ENCODE measurements around the gene RGS3. TPM values are rescaled to one million over a fixed set of nuclear protein-coding genes. Genes with fewer than 3 reads are reported as not detected.

Gene RGS3
- polyA plus RNA-seq, 3 donors from 2014 or later: 76.9 to 230 (median 90.7) TPM

DNA sequence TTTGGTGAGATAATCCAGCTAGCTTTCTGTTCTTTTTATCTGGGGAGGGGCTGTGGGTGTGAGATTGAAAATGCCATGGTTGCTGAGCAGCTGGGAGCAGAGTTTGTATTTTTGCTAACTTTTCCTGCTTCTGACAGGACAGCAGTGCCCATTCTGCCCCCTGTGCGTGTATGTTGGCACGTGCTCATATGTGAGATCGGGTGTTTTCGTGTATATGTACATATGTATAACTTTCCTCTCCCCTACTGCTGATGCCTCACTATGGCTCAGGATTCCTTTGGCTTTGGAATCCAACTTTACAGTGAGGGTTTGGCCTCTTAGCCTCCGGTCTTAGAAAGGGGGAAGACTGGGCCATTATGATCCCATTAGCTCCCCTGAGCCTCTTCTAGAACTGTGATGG is 38.3 kb downstream of the RGS3 start:
- no peak for DNase-seq
- H3K36me3 Mint-ChIP-seq: no peaks in the 10 kb centered on the region
- peaks cover 12 to 29% of the 10 kb centered on the region in 2 donors for H3K4me1 Mint-ChIP-seq
- H3K27ac Mint-ChIP-seq: peak overlapping the region in 1 of 6 donors; percentile 60
- no peaks in the 10 kb centered on the region for H3K9me3 Mint-ChIP-seq
- H3K27me3 Mint-ChIP-seq (ENCODE audit: low read depth in 3 of 3): peaks cover 0 to 2% (median 2%) of the 10 kb centered on the region in 3 donors
- H3K4me3 Mint-ChIP-seq: no peak overlapping the region

DNA sequence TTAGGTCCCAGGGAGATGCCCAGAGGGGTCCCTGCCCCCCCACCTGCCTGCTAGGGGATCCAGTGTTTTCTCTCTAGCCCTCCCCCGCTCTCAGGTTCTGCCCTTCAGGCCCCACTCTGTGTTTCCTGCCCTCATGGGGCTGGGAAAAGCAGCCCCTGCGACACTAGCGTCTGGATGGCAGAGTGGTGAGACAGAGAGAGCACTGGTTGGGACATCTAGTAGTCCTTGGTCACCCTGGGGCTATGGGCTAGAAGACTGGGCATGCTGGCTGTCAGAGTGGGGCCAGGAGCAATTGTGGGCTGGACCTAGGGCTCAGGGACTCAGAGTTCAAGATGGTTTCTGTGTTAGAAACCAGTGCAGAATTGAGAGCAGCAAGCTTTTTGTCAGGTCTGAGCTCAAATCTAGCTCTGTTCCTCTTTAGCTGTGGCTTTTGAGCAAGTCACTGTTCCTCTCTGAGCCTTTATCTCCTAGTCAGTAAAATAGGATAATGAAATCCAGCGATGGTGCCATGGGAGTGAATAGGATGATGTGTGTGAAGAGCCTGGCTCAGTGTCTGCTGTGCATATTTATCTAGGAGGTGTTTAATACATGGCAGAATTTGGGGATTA is 39.0 kb downstream of the RGS3 start:
- peaks cover 0 to 2% (median 2%) of the 10 kb centered on the region in 3 donors for H3K27me3 Mint-ChIP-seq (ENCODE audit: low read depth in 3 of 3)
- H3K9me3 Mint-ChIP-seq: no peaks in the 10 kb centered on the region
- H3K36me3 Mint-ChIP-seq: no peaks in the 10 kb centered on the region
- no peak overlapping the region for H3K4me3 Mint-ChIP-seq
- peaks cover 14 to 29% of the 10 kb centered on the region in 2 donors for H3K4me1 Mint-ChIP-seq
- peak overlapping the region in 2 of 6 donors; percentile 3 to 80 for H3K27ac Mint-ChIP-seq
- DNase-seq: no peak

DNA sequence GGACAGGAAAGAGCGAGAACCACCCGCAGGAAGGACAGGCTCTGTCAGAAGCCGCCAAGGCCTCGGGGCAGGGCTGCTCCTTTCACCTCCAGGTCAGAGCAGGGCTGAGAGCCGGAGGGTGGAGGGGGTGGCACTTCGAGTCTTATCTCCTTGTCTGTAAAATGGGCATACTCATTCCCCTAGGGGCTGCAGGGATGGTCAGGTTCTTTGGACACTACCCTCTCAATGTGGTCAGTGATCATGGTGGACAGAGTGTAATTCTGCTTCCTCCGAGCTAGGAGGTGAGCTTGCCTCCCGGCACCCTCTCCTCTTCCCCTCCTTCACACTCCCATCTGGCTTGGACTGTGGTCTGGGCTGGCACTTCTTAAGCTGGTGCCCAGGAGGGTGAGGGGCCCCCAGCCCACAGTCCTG is 39.6 kb downstream of the RGS3 start:
- H3K27me3 Mint-ChIP-seq (ENCODE audit: low read depth in 3 of 3): peaks cover 0 to 2% (median 2%) of the 10 kb centered on the region in 3 donors
- H3K9me3 Mint-ChIP-seq: no peaks in the 10 kb centered on the region
- no peaks in the 10 kb centered on the region for H3K36me3 Mint-ChIP-seq
- peak overlapping the region in 2 of 6 donors; percentile 3 to 80 for H3K27ac Mint-ChIP-seq
- no peak overlapping the region for H3K4me3 Mint-ChIP-seq
- peaks cover 16 to 29% of the 10 kb centered on the region in 2 donors for H3K4me1 Mint-ChIP-seq
- no peak for DNase-seq

DNA sequence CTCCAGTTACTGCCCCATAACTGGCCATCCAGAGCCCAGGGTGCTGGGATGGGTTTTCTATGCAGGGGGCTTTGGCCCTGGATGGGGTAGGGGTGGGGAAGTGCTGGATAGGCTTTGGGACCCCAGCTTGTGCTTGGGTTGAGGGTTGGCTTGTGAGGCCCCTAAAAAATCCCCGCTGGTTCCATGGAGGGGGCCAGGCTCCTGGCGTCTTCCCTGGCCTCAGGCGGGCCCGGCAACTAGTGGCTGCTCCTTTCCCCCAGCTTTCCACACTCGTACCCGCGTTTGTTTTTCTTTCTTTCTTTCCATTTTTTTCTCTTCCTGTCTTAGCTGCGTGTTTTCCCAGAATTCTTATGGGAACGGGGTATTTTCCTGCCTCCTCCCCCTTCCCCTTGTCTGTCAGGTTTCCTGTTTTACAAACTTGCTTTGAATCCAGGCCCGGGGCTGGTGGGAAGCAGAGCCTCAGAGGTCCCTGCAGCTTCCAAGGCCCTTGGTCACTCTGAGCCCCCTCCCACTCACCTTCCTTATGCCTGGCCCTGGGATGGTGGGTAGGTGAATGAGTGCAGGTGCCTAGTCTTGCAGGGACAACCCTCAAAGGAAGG is 40.2 kb downstream of the RGS3 start:
- H3K27me3 Mint-ChIP-seq (ENCODE audit: low read depth in 3 of 3): peaks cover 0 to 2% (median 2%) of the 10 kb centered on the region in 3 donors
- DNase-seq: no peak
- H3K4me1 Mint-ChIP-seq: peaks cover 16 to 35% of the 10 kb centered on the region in 2 donors
- no peaks in the 10 kb centered on the region for H3K36me3 Mint-ChIP-seq
- H3K4me3 Mint-ChIP-seq: no peak overlapping the region
- no peaks in the 10 kb centered on the region for H3K9me3 Mint-ChIP-seq
- H3K27ac Mint-ChIP-seq: peak overlapping the region in 1 of 6 donors; percentile 62

DNA sequence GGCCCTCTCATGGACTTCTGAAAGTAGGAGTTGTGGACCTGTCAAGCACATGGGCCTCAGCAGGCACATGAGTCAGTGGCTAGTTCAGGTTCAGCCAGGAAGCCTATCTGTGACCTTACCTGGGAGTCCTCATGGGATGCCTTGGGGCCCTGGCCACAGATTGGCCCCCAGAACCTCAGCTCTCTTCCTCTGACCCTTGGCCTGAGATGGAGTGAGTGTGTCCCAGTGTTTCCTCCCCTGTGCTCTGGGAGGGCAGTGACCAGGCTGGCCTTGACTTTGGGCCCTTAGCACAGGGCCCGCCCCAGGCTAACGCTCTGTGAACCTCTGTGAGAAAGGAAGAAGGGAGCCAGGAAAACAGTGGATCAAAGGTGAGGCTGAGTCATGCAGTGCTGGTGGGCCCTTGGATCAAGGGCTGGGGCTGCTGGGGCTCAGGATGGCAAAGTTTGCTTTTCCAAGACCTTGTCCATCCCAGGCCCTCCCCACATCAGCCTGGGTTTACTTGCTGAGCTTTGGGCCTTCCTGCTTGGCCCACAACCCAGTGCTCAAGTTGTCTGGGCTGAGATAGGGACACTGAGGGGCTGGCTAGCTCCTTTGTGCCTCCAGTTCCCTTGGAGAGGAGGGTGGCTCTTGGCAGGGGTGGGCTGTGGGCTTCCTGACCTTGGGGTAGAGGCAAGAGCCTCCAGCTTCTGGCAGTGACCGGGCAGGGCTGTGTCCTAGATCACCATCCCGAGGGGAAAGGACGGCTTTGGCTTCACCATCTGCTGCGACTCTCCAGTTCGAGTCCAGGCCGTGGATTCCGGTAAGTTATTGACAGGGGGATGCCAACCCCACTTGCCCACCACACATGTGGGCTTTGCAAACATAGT is 41.4 kb downstream of the RGS3 start:
- Mint-ChIP-seq H3K9me3 (no peaks in the 10 kb centered on the region), H3K27ac (peak overlapping the region in 1 of 6 donors; percentile 19), H3K4me3 (no peak overlapping the region), H3K36me3 (no peaks in the 10 kb centered on the region), H3K4me1 (peaks cover 11 to 33% of the 10 kb centered on the region in 2 donors), H3K27me3 (ENCODE audit: low read depth in 3 of 3) (peaks cover 0 to 2% (median 2%) of the 10 kb centered on the region in 3 donors)
- no peak for DNase-seq

DNA sequence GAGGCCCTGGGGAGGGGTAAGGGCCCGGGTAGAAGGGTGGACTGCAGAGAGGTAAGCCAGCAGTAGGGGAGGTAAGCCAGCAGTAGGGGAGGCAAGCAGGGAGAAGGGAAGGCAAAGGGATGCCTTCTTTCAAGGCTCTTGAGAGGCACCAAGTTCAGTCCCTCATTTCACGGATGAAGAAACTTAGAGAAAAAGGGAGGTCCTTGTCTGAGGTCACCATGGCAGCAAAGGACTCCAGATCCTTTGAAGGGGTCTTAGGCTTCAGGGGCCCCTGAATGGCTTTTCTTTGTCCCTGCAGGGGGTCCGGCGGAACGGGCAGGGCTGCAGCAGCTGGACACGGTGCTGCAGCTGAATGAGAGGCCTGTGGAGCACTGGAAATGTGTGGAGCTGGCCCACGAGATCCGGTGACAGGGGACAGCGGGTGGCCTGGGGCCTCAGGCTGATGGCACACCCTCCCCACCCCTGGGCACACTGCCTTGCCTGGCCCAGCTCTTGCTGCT is 42.6 kb downstream of the RGS3 start:
- H3K36me3 Mint-ChIP-seq: no peaks in the 10 kb centered on the region
- no peak overlapping the region for H3K27ac Mint-ChIP-seq
- no peak for DNase-seq
- H3K4me3 Mint-ChIP-seq: no peak overlapping the region
- peaks cover 22 to 43% of the 10 kb centered on the region in 2 donors for H3K4me1 Mint-ChIP-seq
- H3K9me3 Mint-ChIP-seq: no peaks in the 10 kb centered on the region
- peaks cover 0 to 2% (median 2%) of the 10 kb centered on the region in 3 donors for H3K27me3 Mint-ChIP-seq (ENCODE audit: low read depth in 3 of 3)

DNA sequence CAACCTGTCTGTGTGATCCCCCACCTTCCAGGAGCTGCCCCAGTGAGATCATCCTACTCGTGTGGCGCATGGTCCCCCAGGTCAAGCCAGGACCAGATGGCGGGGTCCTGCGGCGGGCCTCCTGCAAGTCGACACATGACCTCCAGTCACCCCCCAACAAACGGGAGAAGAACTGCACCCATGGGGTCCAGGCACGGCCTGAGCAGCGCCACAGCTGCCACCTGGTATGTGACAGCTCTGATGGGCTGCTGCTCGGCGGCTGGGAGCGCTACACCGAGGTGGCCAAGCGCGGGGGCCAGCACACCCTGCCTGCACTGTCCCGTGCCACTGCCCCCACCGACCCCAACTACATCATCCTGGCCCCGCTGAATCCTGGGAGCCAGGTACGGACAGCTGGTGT is 43.7 kb downstream of the RGS3 start:
- no peak overlapping the region for H3K4me3 Mint-ChIP-seq
- H3K27ac Mint-ChIP-seq: no peak overlapping the region
- DNase-seq: no peak
- no peaks in the 10 kb centered on the region for H3K9me3 Mint-ChIP-seq
- H3K27me3 Mint-ChIP-seq (ENCODE audit: low read depth in 3 of 3): peaks cover 1 to 3% (median 1%) of the 10 kb centered on the region in 3 donors
- H3K36me3 Mint-ChIP-seq: no peaks in the 10 kb centered on the region
- peaks cover 33 to 48% of the 10 kb centered on the region in 2 donors for H3K4me1 Mint-ChIP-seq

DNA sequence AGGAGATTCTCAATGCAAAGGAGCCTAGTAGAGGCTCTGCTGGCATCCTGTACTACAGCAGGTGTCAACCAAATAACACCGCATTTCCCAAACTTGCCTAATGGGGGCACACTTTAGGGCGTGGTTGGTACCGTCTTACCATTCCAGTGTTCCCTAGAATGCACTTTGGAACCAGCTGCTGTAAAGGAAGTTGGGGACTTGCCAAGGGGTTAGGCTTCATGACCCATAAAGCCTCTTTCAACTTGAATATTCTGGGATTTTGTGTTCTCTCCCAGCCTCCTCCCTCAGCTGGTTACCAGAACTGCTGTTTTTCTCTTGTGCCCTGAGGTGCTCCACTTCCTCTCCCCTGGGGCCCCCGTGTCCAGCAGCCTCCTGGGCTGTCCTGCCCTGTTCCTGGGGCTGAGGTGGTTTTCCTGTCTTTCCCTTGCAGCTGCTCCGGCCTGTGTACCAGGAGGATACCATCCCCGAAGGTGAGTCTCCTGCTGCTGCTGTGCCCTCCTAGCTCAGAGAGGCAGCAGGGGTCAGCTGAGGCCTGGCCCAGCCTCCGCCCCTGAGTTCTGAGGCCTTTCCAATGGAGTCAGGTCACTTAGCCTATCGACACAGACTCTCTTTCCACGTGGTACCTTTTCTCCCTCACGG is 44.7 kb downstream of the RGS3 start:
- H3K4me3 Mint-ChIP-seq: no peak overlapping the region
- no peak for DNase-seq
- peaks cover 6 to 9% (median 7%) of the 10 kb centered on the region in 3 donors for H3K27me3 Mint-ChIP-seq (ENCODE audit: low read depth in 3 of 3)
- H3K9me3 Mint-ChIP-seq: no peaks in the 10 kb centered on the region
- peaks cover 38 to 50% of the 10 kb centered on the region in 2 donors for H3K4me1 Mint-ChIP-seq
- no peaks in the 10 kb centered on the region for H3K36me3 Mint-ChIP-seq
- H3K27ac Mint-ChIP-seq: peak overlapping the region in 1 of 6 donors; percentile 37

DNA sequence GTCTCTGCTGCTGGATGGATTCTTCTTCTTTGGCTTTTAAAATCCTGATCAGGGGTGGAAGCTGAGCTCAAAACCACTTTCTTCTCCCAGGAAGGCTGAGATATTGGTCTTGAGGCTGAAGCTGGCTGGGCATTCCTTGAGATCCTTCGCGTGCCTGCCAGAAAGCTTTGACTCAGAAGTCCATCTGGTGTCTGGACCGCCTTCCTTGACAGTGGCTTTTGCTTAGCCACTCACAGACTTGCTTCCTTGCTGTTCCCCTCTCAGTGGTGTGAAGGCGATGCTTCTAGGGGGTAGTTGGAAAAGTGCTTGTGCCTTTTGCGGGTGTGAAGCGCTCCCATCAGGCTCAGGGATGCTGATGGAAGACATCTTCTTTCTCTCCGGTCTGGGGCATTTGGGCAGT is 45.9 kb downstream of the RGS3 start:
- no peak for DNase-seq
- H3K4me3 Mint-ChIP-seq: no peak overlapping the region
- no peaks in the 10 kb centered on the region for H3K9me3 Mint-ChIP-seq
- H3K27ac Mint-ChIP-seq: peak overlapping the region in 3 of 6 donors; percentile 40 to 62 (median 55)
- H3K4me1 Mint-ChIP-seq: peaks cover 51 to 59% of the 10 kb centered on the region in 2 donors
- H3K36me3 Mint-ChIP-seq: no peaks in the 10 kb centered on the region
- peaks cover 7 to 13% (median 8%) of the 10 kb centered on the region in 3 donors for H3K27me3 Mint-ChIP-seq (ENCODE audit: low read depth in 3 of 3)

DNA sequence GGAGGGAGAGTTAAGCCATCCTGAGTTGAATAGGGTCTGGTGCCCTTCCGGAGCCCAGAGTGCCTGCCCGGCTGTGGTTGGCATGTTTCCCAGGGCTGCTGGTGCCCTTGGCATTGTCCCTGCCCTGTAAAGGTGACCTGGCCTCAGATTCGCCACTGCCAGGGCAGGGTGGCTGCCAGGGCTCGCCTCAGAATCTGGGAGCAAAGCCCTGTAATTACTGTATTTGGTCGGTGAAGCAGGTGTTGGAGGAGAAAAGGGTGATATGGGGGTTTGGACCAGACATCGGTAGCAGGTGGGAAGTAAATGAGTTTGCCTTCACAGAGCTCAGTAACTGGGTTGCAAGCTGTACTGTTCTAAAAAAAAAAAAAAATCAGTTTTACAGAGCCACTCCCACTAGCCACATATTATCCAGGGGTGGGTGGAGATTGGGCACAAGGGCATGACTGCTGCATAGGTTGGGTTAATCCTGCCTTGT is 47.6 kb downstream of the RGS3 start:
- DNase-seq: no peak
- no peaks in the 10 kb centered on the region for H3K36me3 Mint-ChIP-seq

DNA sequence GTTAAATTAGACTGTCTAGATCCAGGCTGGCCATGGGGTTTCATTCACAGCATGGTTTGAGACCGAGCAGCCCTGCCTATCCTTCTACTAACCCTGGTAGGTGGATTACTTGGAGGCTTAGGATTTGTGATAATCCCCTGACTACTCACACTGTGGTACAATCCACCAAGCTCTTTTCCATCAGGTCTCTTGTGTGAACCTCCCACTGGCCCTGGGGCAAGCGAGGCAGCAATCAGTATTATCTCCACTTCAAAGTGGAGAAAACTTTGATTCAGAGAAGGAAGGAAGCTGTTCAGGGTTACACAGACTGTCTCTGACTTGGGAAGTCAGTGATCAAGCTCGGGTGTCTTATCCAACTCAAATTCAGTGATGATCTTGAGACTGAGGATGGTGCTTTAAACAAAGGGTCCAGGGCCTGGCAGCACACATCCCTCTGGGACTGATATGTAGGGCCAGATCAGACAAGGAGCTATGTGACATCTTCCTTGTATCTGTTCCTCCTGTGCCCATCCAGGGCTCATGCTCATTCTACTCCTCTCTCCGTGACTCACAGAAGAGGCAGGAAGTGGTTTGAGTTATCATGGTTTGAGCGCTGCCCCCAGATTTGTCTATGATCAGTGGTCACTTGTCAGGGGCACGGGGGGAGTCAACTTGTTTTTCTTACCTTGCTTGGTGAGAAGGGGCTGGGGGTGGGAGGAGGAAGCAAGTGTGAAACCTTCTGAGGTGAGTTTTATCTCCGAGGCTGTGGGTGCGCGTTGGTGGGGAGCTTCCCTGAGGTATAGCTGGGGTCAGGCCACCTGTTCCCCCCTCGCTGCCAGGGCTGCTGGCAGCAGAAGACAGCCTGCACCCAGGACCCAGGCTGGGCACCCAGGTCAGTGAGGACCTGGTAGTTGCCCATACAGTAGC is 48.6 kb downstream of the RGS3 start:
- peak; percentile 89 to 90 (median 90) for DNase-seq
- no peaks in the 10 kb centered on the region for H3K36me3 Mint-ChIP-seq
- H3K27me3 Mint-ChIP-seq (ENCODE audit: low read depth in 3 of 3): peaks cover 8 to 18% (median 11%) of the 10 kb centered on the region in 3 donors
- peak overlapping the region; percentile 83 to 95 (median 92) for H3K27ac Mint-ChIP-seq
- H3K4me1 Mint-ChIP-seq: peaks cover 70 to 84% of the 10 kb centered on the region in 2 donors
- peak overlapping the region; percentile 66 to 75 (median 71) for H3K4me3 Mint-ChIP-seq
- H3K9me3 Mint-ChIP-seq: no peaks in the 10 kb centered on the region

More for the DNA sequence above, 47.6 kb downstream of the RGS3 start:
- Mint-ChIP-seq H3K27me3 (ENCODE audit: low read depth in 3 of 3) (peaks cover 7 to 15% (median 8%) of the 10 kb centered on the region in 3 donors), H3K4me1 (peaks cover 62 to 74% of the 10 kb centered on the region in 2 donors), H3K9me3 (no peaks in the 10 kb centered on the region), H3K27ac (peak overlapping the region; percentile 20 to 95 (median 90)), H3K4me3 (peak overlapping the region in 1 of 5 donors; percentile 18)

DNA sequence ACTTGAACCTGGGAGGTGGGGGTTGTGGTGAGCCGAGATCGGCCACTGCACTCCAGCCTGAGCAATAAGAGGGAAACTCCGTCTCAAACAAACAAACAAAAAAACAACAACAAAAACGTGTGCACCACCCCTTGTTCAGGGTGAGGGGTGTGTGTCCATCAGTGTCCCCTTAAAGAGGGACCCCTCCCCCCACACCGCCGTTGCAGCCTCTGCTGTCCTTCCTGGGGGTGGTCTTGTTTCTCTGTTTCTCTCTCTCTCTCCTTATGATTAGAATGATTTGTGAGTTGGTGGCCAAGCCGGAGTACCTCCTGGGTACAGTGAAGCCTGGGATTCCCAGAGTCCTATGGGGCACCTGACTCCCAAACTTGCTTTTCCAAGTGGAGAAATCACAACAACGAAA is 49.6 kb downstream of the RGS3 start:
- Mint-ChIP-seq H3K4me3 (peak overlapping the region; percentile 66 to 74 (median 71)), H3K27me3 (ENCODE audit: low read depth in 3 of 3) (peaks cover 8 to 18% (median 14%) of the 10 kb centered on the region in 3 donors), H3K27ac (peak overlapping the region; percentile 83 to 95 (median 92)), H3K9me3 (no peaks in the 10 kb centered on the region), H3K36me3 (peaks cover 0 to 2% (median 2%) of the 10 kb centered on the region in 3 donors), H3K4me1 (peaks cover 73 to 86% of the 10 kb centered on the region in 2 donors)
- DNase-seq: no peak

Data from immature natural killer cell (primary cell).